ENCODE measurements around the gene CADPS2.

Gene CADPS2

GRCh38 chr7:122726881-122727280 lies 159.4 kb downstream of the CADPS2 start:
- DNase-seq (ENCODE audit: extremely low read depth, low read depth) = no peak
- no peak overlapping the region for H3K4me3 ChIP-seq (replicated peaks; ENCODE audit: low read depth, low read length)

GRCh38 chr7:122724366-122724765 lies 161.9 kb downstream of the CADPS2 start:
- no peak overlapping the region for H3K4me3 ChIP-seq (replicated peaks; ENCODE audit: low read depth, low read length)
- no peak for DNase-seq (ENCODE audit: extremely low read depth, low read depth)
- TF ChIP-seq CTCF (IDR thresholded peaks at IDR 0.05; ENCODE audit: low read depth, low read length, missing control alignments) = no peak

More at GRCh38 chr7:122726881-122727280, 159.4 kb downstream of the CADPS2 start:
- no peak for TF ChIP-seq CTCF (IDR thresholded peaks at IDR 0.05; ENCODE audit: low read depth, low read length, missing control alignments)

- DNase-seq (ENCODE audit: extremely low read depth, low read depth) = no peak
- no peak for TF ChIP-seq CTCF (IDR thresholded peaks at IDR 0.05; ENCODE audit: low read depth, low read length, missing control alignments)
- no peak overlapping the region for H3K4me3 ChIP-seq (replicated peaks; ENCODE audit: low read depth, low read length)
Observed at GRCh38 chr7:122719010-122719578, 167.2 kb downstream of the CADPS2 start.

- DNase-seq (ENCODE audit: extremely low read depth, low read depth) = no peak
- TF ChIP-seq CTCF (IDR thresholded peaks at IDR 0.05; ENCODE audit: low read depth, low read length, missing control alignments) = no peak
Observed at GRCh38 chr7:122717356-122718089, 168.7 kb downstream of the CADPS2 start.

GRCh38 chr7:122715183-122715582 lies 171.1 kb downstream of the CADPS2 start:
- no peak for DNase-seq (ENCODE audit: extremely low read depth, low read depth)
- TF ChIP-seq CTCF (IDR thresholded peaks at IDR 0.05; ENCODE audit: low read depth, low read length, missing control alignments) = no peak

More at GRCh38 chr7:122717356-122718089, 168.7 kb downstream of the CADPS2 start:
- no peak overlapping the region for H3K4me3 ChIP-seq (replicated peaks; ENCODE audit: low read depth, low read length)

GRCh38 chr7:122710916-122711315 lies 175.3 kb downstream of the CADPS2 start:
- H3K4me3 ChIP-seq (replicated peaks; ENCODE audit: low read depth, low read length) = no peak overlapping the region
- DNase-seq (ENCODE audit: extremely low read depth, low read depth) = no peak
- no peak for TF ChIP-seq CTCF (IDR thresholded peaks at IDR 0.05; ENCODE audit: low read depth, low read length, missing control alignments)

More at GRCh38 chr7:122715183-122715582, 171.1 kb downstream of the CADPS2 start:
- no peak overlapping the region for H3K4me3 ChIP-seq (replicated peaks; ENCODE audit: low read depth, low read length)
